ENCODE results near the gene C6orf89. TPM values are rescaled to one million over a fixed set of nuclear protein-coding genes. Genes with fewer than 3 reads are reported as not detected.
"Not testable (repeated sequence)": the region's sequence is repeated elsewhere in the genome, so short reads cannot be mapped to it uniquely, and the experiment has no call there.

Gene C6orf89
- total RNA-seq, 1 experiment from 2014 or later: 36.8 TPM

- no peak for DNase-seq (ENCODE audit: low spot score)
Observed at GRCh38 chr6:36924131-36924530, 38.4 kb downstream of the C6orf89 start.

- DNase-seq (ENCODE audit: low spot score): no peak
Observed at GRCh38 chr6:36924778-36925374, 39.1 kb downstream of the C6orf89 start.

- no peak for DNase-seq (ENCODE audit: low spot score)
Observed at GRCh38 chr6:36925809-36926208, 40.1 kb downstream of the C6orf89 start.

GRCh38 chr6:36926708-36927513 is 41.2 kb downstream of the C6orf89 start:
- DNase-seq (ENCODE audit: low spot score): no peak

- no peak for DNase-seq (ENCODE audit: low spot score)
Observed at GRCh38 chr6:36927691-36928546, 42.2 kb downstream of the C6orf89 start.

GRCh38 chr6:36928547-36928918 is 42.8 kb downstream of the C6orf89 start:
- DNase-seq (ENCODE audit: low spot score): no peak

- DNase-seq (ENCODE audit: low spot score): no peak
Observed at GRCh38 chr6:36929152-36929551, 43.4 kb downstream of the C6orf89 start.

GRCh38 chr6:36929607-36930006 is 43.9 kb downstream of the C6orf89 start:
- no peak for DNase-seq (ENCODE audit: low spot score)

- no peak for DNase-seq (ENCODE audit: low spot score)
Observed at GRCh38 chr6:36930483-36930882, 44.7 kb downstream of the C6orf89 start.

GRCh38 chr6:36933102-36933501 is 47.4 kb downstream of the C6orf89 start:
- DNase-seq (ENCODE audit: low spot score): peak; percentile 22

GRCh38 chr6:36933519-36933918 is 47.8 kb downstream of the C6orf89 start:
- DNase-seq (ENCODE audit: low spot score): no peak

- no peak for DNase-seq (ENCODE audit: low spot score)
Observed at GRCh38 chr6:36934901-36935300, 49.1 kb downstream of the C6orf89 start.

GRCh38 chr6:36936824-36937223 is 51.1 kb downstream of the C6orf89 start:
- no peak for DNase-seq (ENCODE audit: low spot score)

- no peak for DNase-seq (ENCODE audit: low spot score)
Observed at GRCh38 chr6:36937896-36938295, 52.1 kb downstream of the C6orf89 start.

- peak; percentile 79 for DNase-seq (ENCODE audit: low spot score)
Observed at GRCh38 chr6:36938536-36938935, 52.8 kb downstream of the C6orf89 start.

GRCh38 chr6:36939005-36939404 is 53.3 kb downstream of the C6orf89 start:
- DNase-seq (ENCODE audit: low spot score): not testable (repeated sequence)

GRCh38 chr6:36940027-36940426 is 54.3 kb downstream of the C6orf89 start:
- no peak for DNase-seq (ENCODE audit: low spot score)

- DNase-seq (ENCODE audit: low spot score): not testable (repeated sequence)
Observed at GRCh38 chr6:36941561-36941960, 55.8 kb downstream of the C6orf89 start.

GRCh38 chr6:36942329-36942728 is 56.6 kb downstream of the C6orf89 start:
- not testable (repeated sequence) for DNase-seq (ENCODE audit: low spot score)

- no peak for DNase-seq (ENCODE audit: low spot score)
Observed at GRCh38 chr6:36944650-36945049, 58.9 kb downstream of the C6orf89 start.

- DNase-seq (ENCODE audit: low spot score): no peak
Observed at GRCh38 chr6:36945301-36945700, 59.5 kb downstream of the C6orf89 start.

GRCh38 chr6:36946526-36946925 is 60.8 kb downstream of the C6orf89 start:
- DNase-seq (ENCODE audit: low spot score): no peak

Data from A172 (cell line).